ENCODE measurements around the gene RTTN. TPM values are rescaled to one million over a fixed set of nuclear protein-coding genes. Genes with fewer than 3 reads are reported as not detected.

The RTTN gene
- total RNA-seq, 1 experiment from 2014 or later = 25.9 TPM

DNA sequence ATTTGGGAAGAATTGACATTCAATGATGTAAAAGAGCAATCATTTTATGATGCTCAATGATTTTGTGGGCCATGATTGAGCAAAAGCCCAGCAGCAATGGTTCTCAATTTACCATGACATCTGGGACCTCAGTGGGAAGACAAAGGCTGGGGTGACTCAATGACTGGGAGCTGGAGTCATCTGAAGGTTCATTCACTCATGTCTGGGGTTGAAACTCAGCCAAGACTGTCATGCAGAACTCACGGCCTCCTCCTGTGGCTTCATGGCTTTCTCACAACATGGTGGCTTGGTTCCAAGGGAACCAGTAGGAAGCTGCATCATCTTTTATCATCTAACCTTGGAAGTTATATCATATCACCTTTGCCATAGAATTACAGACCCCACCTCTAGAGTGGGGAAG, 212.7 kb downstream of the RTTN start:
- Histone ChIP-seq H3K27ac (ENCODE audit: low read depth, low read length, poor library complexity, severe bottlenecking) (no peak overlapping the region), H3K36me3 (ENCODE audit: insufficient read depth, low read length, poor library complexity, severe bottlenecking) (no peaks in the 10 kb centered on the region), H3K27me3 (replicated peaks; ENCODE audit: insufficient read depth, low read depth, low read length, poor library complexity) (no peaks in the 10 kb centered on the region), H3K4me3 (ENCODE audit: low read depth, low read length, poor library complexity, severe bottlenecking) (no peak overlapping the region), H3K4me1 (ENCODE audit: insufficient read depth, low read length, poor library complexity, severe bottlenecking) (no peaks in the 10 kb centered on the region), H3K9me3 (ENCODE audit: low read depth, low read length, poor library complexity, severe bottlenecking) (peaks cover 3% of the 10 kb centered on the region)
- ChIA-PET CTCF (no interaction called here), POLR2A (ENCODE audit: low non-redundant PET) (no interaction called here)
- BruUV-seq (replicated peaks) = no TSS peak
- TF ChIP-seq EZH2 (IDR thresholded peaks at IDR 0.05; ENCODE audit: borderline replicate concordance, low read depth, low read length, poor library complexity, severe bottlenecking) = no peak
- no peak for DNase-seq (ENCODE audit: low spot score)
- intact Hi-C loops (cut with micrococcal nuclease; ENCODE audit: unreplicated experiment) = no loop called here

GRCh38 chr18:69987870-69988269, 217.6 kb downstream of the RTTN start:
- no TSS peak for BruUV-seq (replicated peaks)

GRCh38 chr18:69985239-69985638, 220.2 kb downstream of the RTTN start:
- Histone ChIP-seq H3K27ac (ENCODE audit: low read depth, low read length, poor library complexity, severe bottlenecking) (no peak overlapping the region), H3K36me3 (ENCODE audit: insufficient read depth, low read length, poor library complexity, severe bottlenecking) (no peaks in the 10 kb centered on the region), H3K9me3 (ENCODE audit: low read depth, low read length, poor library complexity, severe bottlenecking) (peaks cover 7% of the 10 kb centered on the region), H3K4me3 (ENCODE audit: low read depth, low read length, poor library complexity, severe bottlenecking) (no peak overlapping the region), H3K27me3 (replicated peaks; ENCODE audit: insufficient read depth, low read depth, low read length, poor library complexity) (no peaks in the 10 kb centered on the region), H3K4me1 (ENCODE audit: insufficient read depth, low read length, poor library complexity, severe bottlenecking) (peaks cover 6% of the 10 kb centered on the region)
- no peak for TF ChIP-seq EZH2 (IDR thresholded peaks at IDR 0.05; ENCODE audit: borderline replicate concordance, low read depth, low read length, poor library complexity, severe bottlenecking)
- TF ChIP-seq, protein P1, sequence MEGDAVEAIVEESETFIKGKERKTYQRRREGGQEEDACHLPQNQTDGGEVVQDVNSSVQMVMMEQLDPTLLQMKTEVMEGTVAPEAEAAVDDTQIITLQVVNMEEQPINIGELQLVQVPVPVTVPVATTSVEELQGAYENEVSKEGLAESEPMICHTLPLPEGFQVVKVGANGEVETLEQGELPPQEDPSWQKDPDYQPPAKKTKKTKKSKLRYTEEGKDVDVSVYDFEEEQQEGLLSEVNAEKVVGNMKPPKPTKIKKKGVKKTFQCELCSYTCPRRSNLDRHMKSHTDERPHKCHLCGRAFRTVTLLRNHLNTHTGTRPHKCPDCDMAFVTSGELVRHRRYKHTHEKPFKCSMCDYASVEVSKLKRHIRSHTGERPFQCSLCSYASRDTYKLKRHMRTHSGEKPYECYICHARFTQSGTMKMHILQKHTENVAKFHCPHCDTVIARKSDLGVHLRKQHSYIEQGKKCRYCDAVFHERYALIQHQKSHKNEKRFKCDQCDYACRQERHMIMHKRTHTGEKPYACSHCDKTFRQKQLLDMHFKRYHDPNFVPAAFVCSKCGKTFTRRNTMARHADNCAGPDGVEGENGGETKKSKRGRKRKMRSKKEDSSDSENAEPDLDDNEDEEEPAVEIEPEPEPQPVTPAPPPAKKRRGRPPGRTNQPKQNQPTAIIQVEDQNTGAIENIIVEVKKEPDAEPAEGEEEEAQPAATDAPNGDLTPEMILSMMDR (conservative IDR thresholded peaks at IDR 0.05; ENCODE audit: low read depth, low read length) = no peak
- BruUV-seq (replicated peaks) = no TSS peak
- DNase-seq (ENCODE audit: low spot score) = no peak
- ChIA-PET POLR2A (ENCODE audit: low non-redundant PET) (no interaction called here), CTCF (no interaction called here)
- intact Hi-C loops (cut with micrococcal nuclease; ENCODE audit: unreplicated experiment) = no loop called here

More at GRCh38 chr18:69987870-69988269, 217.6 kb downstream of the RTTN start:
- H3K27me3 ChIP-seq (replicated peaks; ENCODE audit: insufficient read depth, low read depth, low read length, poor library complexity) = no peaks in the 10 kb centered on the region
- H3K9me3 ChIP-seq (ENCODE audit: low read depth, low read length, poor library complexity, severe bottlenecking) = peaks cover 7% of the 10 kb centered on the region
- no peaks in the 10 kb centered on the region for H3K36me3 ChIP-seq (ENCODE audit: insufficient read depth, low read length, poor library complexity, severe bottlenecking)
- intact Hi-C loops (cut with micrococcal nuclease; ENCODE audit: unreplicated experiment) = no loop called here
- no peak overlapping the region for H3K4me3 ChIP-seq (ENCODE audit: low read depth, low read length, poor library complexity, severe bottlenecking)
- DNase-seq (ENCODE audit: low spot score) = no peak
- H3K27ac ChIP-seq (ENCODE audit: low read depth, low read length, poor library complexity, severe bottlenecking) = no peak overlapping the region
- ChIA-PET CTCF (no interaction called here), POLR2A (ENCODE audit: low non-redundant PET) (no interaction called here)
- no peaks in the 10 kb centered on the region for H3K4me1 ChIP-seq (ENCODE audit: insufficient read depth, low read length, poor library complexity, severe bottlenecking)
- TF ChIP-seq, protein P1 (conservative IDR thresholded peaks at IDR 0.05; ENCODE audit: low read depth, low read length) = no peak
- no peak for TF ChIP-seq EZH2 (IDR thresholded peaks at IDR 0.05; ENCODE audit: borderline replicate concordance, low read depth, low read length, poor library complexity, severe bottlenecking)

DNA sequence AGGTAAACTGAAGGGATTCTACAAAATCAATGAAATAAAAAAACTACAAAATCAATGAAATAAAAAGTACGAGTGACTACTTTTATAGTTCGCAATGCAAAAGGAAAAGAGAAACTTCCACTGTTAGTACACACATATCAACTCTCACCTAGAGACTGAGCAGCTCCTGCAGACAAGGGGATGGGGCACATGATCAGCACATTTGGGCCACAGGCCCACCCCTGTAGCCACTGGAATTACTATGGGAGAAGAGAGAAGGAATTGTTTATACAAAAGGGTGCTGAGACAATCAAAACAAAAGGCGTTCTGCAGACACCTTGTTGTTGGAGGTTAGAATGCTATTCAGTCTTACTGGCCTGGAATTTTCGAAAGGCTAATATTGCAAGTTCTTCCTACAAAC, 223.1 kb downstream of the RTTN start:
- peaks cover 6% of the 10 kb centered on the region for H3K4me1 ChIP-seq (ENCODE audit: insufficient read depth, low read length, poor library complexity, severe bottlenecking)
- peaks cover 1% of the 10 kb centered on the region for H3K9me3 ChIP-seq (ENCODE audit: low read depth, low read length, poor library complexity, severe bottlenecking)
- H3K27me3 ChIP-seq (replicated peaks; ENCODE audit: insufficient read depth, low read depth, low read length, poor library complexity) = no peaks in the 10 kb centered on the region
- H3K27ac ChIP-seq (ENCODE audit: low read depth, low read length, poor library complexity, severe bottlenecking) = no peak overlapping the region
- DNase-seq (ENCODE audit: low spot score) = no peak
- CTCF ChIA-PET = interaction anchor here (0.6 kb wide), 1 partner anchor 1584 kb away, joined by 8 read pairs; no protein-coding TSS in a partner anchor
- no peaks in the 10 kb centered on the region for H3K36me3 ChIP-seq (ENCODE audit: insufficient read depth, low read length, poor library complexity, severe bottlenecking)
- no peak overlapping the region for H3K4me3 ChIP-seq (ENCODE audit: low read depth, low read length, poor library complexity, severe bottlenecking)
- POLR2A ChIA-PET (ENCODE audit: low non-redundant PET) = no interaction called here
- TF ChIP-seq EZH2 (IDR thresholded peaks at IDR 0.05; ENCODE audit: borderline replicate concordance, low read depth, low read length, poor library complexity, severe bottlenecking) = no peak
- TF ChIP-seq, protein P1 (conservative IDR thresholded peaks at IDR 0.05; ENCODE audit: low read depth, low read length) = no peak
- no TSS peak for BruUV-seq (replicated peaks)
- intact Hi-C loops (cut with micrococcal nuclease; ENCODE audit: unreplicated experiment) = no loop called here
